Measurements from ENCODE around the gene RING1. TPM values are rescaled to one million over a fixed set of nuclear protein-coding genes. Genes with fewer than 3 reads are reported as not detected.

Gene RING1
- total RNA-seq, 3 donors from 2014 or later, result 11.8 to 20.6 (median 19.5) TPM

- H3K27ac ChIP-seq, result no peak overlapping the region
- no peak for TF ChIP-seq CTCF (IDR thresholded peaks at IDR 0.05)
- TF ChIP-seq POLR2A (IDR thresholded peaks at IDR 0.05), result no peak
- TF ChIP-seq POLR2AphosphoS5 (IDR thresholded peaks at IDR 0.05), result no peak
- no peak overlapping the region for H3K4me3 ChIP-seq
- intact Hi-C loops (cut with DNase I; ENCODE audit: low total_unique reads), result no loop called here
- no peaks in the 10 kb centered on the region for H3K9me3 ChIP-seq
- DNase-seq (ENCODE audit: low spot score in 2 of 2), result peak in 1 of 2 donors; percentile 40
- no peaks in the 10 kb centered on the region for H3K36me3 ChIP-seq
- H3K4me1 ChIP-seq, result no peaks in the 10 kb centered on the region
- H3K27me3 ChIP-seq, result no peaks in the 10 kb centered on the region
Measured at GRCh38 chr6:33170176-33171015, 37.9 kb upstream of the RING1 start.

DNA sequence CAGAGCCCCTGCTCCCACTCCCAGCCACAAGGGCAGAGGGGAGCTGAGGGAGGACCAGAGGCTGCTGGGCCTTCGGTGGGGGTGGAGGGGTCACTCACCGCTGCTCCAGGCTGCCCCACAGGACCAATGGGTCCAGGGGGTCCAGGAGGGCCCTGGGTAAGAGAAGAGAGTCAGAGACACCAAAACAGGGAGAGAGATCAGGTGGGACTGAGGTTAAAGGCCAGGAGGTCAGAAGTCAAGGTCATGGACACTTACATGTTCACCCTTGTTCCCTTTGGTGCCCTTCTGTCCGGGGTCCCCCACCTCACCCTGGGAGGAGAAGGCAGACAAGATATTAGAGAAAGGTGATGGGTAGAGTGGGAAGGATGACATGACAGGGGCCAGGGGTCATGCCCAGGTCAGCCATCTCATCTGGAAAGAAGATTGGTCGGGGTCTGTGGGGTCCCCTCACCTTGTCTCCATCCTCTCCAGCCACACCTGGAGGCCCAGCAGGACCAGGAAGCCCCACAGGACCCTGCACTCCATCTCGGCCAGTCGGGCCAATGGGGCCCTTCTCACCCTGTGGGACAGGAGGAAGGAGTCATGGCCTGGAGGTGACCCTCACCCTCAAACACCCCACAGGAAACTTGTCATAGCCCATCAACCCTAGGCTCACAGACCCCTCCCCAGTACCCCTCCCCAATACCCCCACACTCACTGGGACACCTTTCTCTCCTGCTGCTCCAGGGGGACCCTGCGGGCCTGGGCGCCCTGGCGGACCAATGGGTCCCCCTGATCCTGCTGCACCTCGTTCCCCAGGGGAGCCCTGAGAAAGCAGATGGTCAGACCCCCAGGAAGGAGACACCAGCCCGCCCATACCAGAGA, 37.1 kb upstream of the RING1 start:
- DNase-seq (ENCODE audit: low spot score in 2 of 2), result peak in 1 of 2 donors; percentile 47
- H3K4me3 ChIP-seq, result no peak overlapping the region
- intact Hi-C loops (cut with DNase I; ENCODE audit: low total_unique reads), result no loop called here
- TF ChIP-seq POLR2A (IDR thresholded peaks at IDR 0.05), result no peak
- TF ChIP-seq CTCF (IDR thresholded peaks at IDR 0.05), result no peak
- no peak for TF ChIP-seq POLR2AphosphoS5 (IDR thresholded peaks at IDR 0.05)
- no peaks in the 10 kb centered on the region for H3K36me3 ChIP-seq
- no peaks in the 10 kb centered on the region for H3K27me3 ChIP-seq
- no peak overlapping the region for H3K27ac ChIP-seq
- H3K4me1 ChIP-seq, result no peaks in the 10 kb centered on the region
- H3K9me3 ChIP-seq, result no peaks in the 10 kb centered on the region

DNA sequence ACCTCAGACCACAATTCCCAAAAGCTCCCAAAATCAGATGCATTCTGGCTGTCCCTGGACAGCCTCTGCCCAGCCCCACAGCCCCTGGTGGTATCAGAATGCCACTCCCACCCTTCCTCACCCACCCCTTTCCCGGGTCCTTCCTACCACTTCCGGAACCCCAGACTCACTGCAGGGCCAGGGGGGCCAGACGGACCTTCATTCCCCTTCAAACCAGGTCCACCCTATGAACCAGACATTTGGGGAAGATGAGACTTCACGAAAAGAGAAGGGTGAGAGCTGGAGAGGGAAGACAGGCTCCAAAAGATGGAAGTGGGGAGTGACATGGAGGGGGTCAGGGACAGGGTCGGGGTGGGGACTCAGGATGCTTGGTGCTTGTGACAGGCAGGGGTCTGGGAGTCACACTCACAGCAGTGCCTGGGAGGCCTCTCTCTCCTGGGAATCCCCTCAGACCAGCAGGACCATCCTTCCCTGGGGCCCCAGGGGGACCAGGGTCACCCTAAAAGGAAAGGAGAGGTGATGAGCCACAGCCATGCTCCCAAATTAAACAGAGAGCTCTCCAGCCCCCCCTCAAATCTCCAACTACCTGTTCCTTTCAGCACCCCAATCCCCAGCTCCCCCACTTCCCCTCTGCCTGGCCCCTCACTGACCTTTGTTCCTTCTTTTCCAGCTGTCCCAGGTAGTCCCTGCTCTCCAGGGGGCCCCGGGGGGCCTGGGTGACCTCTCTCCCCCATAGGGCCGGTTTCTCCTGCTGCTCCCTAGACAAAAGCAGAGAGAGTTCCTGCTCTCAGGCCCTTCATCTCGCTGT, 36.2 kb upstream of the RING1 start:
- no peaks in the 10 kb centered on the region for H3K36me3 ChIP-seq
- H3K4me3 ChIP-seq, result no peak overlapping the region
- TF ChIP-seq POLR2AphosphoS5 (IDR thresholded peaks at IDR 0.05) (no peak), POLR2A (IDR thresholded peaks at IDR 0.05) (no peak), CTCF (IDR thresholded peaks at IDR 0.05) (no peak)
- no peaks in the 10 kb centered on the region for H3K4me1 ChIP-seq
- H3K27ac ChIP-seq, result no peak overlapping the region
- intact Hi-C loops (cut with DNase I; ENCODE audit: low total_unique reads), result no loop called here
- H3K9me3 ChIP-seq, result no peaks in the 10 kb centered on the region
- DNase-seq (ENCODE audit: low spot score in 2 of 2), result peak in 1 of 2 donors; percentile 9
- H3K27me3 ChIP-seq, result no peaks in the 10 kb centered on the region

DNA sequence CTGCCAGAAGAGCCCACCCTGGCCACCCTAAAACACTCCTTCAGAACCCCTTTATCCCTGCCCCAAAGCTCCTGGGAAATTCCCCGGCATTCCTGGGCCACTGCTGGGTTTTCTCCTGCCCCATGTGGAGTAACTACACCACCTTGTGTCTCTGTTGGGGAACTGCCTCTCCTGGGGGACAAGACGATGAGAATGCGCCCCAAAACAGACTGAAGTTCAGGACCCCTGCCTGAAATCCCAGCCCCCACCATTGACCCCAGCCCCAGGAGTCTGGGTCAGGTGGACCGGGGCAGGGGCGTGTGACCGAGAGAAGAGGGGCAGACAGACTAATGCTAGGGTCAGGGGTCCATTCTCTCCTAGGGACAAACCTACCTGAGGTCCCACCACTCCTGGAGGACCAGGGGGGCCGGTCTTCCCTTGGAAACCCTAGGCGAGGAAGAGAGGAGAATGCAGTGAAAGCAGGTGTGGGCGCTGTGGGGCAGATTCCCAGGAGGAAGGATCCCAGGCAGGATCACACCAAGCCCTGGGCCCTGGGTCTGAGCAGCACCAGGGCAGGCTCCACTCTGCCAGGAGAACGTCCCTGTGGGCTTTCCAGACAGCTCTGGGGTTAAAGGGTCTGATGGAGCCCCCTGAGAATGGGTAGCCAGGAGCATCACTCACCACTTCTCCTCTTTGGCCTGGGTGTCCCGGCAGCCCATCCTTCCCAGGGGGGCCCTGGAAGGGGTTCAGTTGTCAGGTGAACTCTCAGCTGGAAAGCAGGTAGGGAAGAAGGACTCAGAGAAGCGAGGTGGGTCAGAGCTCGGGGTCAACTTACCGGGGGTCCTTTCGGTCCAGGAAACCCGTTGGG, 35.4 kb upstream of the RING1 start:
- TF ChIP-seq POLR2A (IDR thresholded peaks at IDR 0.05) (no peak), POLR2AphosphoS5 (IDR thresholded peaks at IDR 0.05) (no peak), CTCF (IDR thresholded peaks at IDR 0.05) (peak in 1 of 3 donors; percentile 58)
- H3K27me3 ChIP-seq, result no peaks in the 10 kb centered on the region
- no peaks in the 10 kb centered on the region for H3K36me3 ChIP-seq
- no peak overlapping the region for H3K4me3 ChIP-seq
- no peak overlapping the region for H3K27ac ChIP-seq
- H3K9me3 ChIP-seq, result no peaks in the 10 kb centered on the region
- H3K4me1 ChIP-seq, result no peaks in the 10 kb centered on the region
- peak in 1 of 2 donors; percentile 45 for DNase-seq (ENCODE audit: low spot score in 2 of 2)
- intact Hi-C loops (cut with DNase I; ENCODE audit: low total_unique reads), result no loop called here

All from breast epithelium (tissue), 4 donors.